ENCODE data around the gene RPH3AL.

GRCh38 chr17:284676-285355 lies 67.8 kb downstream of the RPH3AL start:
- TF ChIP-seq, protein P1, sequence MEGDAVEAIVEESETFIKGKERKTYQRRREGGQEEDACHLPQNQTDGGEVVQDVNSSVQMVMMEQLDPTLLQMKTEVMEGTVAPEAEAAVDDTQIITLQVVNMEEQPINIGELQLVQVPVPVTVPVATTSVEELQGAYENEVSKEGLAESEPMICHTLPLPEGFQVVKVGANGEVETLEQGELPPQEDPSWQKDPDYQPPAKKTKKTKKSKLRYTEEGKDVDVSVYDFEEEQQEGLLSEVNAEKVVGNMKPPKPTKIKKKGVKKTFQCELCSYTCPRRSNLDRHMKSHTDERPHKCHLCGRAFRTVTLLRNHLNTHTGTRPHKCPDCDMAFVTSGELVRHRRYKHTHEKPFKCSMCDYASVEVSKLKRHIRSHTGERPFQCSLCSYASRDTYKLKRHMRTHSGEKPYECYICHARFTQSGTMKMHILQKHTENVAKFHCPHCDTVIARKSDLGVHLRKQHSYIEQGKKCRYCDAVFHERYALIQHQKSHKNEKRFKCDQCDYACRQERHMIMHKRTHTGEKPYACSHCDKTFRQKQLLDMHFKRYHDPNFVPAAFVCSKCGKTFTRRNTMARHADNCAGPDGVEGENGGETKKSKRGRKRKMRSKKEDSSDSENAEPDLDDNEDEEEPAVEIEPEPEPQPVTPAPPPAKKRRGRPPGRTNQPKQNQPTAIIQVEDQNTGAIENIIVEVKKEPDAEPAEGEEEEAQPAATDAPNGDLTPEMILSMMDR (IDR thresholded peaks at IDR 0.05): no peak
- TF ChIP-seq ZFX (IDR thresholded peaks at IDR 0.05; ENCODE audit: borderline replicate concordance): no peak

All from 22Rv1 (cell line).